NT2/D1 (cell line): ENCODE measurements around the gene PRMT1.

Source experiments
- SUZ12 ChIP-seq: IDR thresholded peaks from 2 replicates; pipeline ENCODE4 v1.6.1; 2011; ENCODE audit not compliant: insufficient read length, insufficient read depth; ENCODE audit errors: extremely low read depth
- YY1 ChIP-seq: IDR thresholded peaks from 2 replicates; pipeline ENCODE4 v1.6.1; 2011; ENCODE audit not compliant: insufficient read length, insufficient read depth
- ZNF274 ChIP-seq: IDR thresholded peaks from 2 replicates; pipeline ENCODE4 v1.6.1; 2011; ENCODE audit warnings: mild to moderate bottlenecking, low read depth, low read length

DNA sequence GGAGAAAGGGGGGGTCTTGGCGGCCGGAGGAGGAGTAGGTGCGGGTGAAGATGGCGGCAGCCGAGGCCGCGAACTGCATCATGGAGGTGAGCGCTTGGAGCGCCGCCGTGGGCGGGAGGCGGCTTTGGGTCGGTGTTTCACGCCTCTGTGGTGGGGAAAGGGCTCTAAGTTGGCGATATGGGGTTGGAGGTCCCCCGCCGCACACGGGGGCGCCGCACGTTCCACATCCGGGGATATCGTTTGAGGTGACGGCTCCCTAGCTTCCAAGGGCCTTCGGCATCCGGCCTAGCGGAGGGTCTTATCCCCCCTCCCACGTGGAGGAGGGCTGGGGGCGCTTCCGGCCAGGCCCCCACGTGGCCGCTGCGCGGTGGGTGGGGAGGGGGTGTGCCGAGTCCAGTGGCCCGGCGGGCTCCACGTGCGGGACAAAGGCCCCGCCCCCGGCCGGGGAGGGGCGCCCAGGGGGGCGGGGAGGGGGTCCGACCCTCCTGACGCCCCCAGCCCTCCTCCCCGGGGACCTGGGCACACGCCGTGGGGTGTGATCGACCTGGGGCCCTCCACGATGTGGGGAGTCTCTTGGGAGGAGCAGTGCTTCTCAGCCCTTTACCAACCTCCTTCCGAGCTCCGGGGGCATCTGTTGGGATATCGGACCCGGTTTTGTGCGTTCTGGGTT lies at the start of gene PRMT1:
- TF ChIP-seq ZNF274 (no peak), SUZ12 (no peak), YY1 (peak; percentile 23)
